HG03095 (cell line): ENCODE data around the gene NAA10.

Source experiments
- ATAC-seq: cut with Tn5 transposase; IDR thresholded peaks from one replicate; pipeline ENCODE4 v1.9.1; 2021; ENCODE audit warnings: moderate library complexity; ENCODE audit not compliant: unreplicated experiment

Gene NAA10

DNA sequence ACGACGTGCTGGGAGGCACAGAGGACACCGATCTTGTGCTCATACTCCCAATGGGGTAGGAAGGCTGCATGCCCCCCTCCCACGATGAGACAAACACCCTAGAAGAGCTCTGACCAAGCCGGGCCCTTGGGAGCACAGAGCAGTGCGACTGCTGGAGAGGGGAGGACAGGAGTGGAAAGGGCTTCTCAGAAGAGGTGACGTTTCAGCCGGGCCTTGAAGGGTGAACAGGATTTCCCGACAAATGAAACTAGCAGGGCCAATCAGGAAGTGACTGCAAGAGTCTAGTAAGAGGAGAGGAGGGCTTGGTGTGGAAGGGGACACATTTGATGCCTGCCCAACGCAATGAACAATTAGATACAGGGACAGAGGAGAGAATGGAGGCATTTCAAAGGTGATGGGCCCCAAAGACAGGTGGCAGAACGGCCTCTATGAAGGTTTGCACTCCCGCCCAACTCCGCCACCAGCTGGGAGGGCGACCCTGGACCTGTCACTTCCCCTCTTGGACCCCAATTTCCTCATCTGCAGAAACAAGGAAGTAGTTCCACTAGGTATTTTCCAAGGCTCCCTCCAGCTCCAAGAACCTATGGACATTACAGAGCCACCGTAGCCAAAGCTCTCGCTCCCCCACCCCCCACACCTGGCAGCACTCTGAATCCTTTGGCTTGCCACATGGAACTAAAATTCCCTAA, 32.8 kb upstream of the NAA10 start:
- no peak for ATAC-seq

DNA sequence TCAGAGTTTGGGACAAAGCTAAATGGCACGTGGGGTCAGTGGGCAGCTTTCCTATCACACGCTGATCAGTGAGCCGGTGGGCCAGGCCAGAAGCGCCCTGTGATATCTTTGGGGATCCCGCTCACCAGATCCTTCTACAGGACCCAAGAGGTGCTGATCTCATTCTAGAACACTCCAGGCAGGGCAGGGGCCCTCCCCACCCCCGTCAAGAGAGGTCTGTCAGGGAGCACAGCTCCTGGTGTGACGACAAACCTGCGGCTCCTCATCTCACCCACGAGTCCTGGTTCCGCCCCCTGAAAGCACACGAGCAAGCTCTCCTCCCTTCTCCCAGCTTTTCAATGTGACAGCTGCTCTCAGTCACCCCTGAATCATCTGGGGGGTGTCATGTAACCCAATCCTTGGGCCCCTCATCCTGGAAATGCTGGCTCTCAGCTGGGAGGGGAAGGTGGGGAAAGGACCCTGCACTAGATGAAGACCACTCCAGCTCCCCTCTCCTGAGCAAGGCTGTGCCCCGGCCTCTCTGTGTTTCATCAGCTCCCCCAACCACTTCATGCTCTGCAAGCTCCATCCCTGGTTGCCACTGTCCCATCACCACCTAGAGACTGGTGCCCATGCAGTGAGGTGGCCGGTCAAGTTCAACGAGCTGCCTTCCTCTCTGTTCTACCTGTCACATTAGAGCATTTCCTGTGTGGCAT, 32.2 kb upstream of the NAA10 start:
- ATAC-seq, result no peak

DNA sequence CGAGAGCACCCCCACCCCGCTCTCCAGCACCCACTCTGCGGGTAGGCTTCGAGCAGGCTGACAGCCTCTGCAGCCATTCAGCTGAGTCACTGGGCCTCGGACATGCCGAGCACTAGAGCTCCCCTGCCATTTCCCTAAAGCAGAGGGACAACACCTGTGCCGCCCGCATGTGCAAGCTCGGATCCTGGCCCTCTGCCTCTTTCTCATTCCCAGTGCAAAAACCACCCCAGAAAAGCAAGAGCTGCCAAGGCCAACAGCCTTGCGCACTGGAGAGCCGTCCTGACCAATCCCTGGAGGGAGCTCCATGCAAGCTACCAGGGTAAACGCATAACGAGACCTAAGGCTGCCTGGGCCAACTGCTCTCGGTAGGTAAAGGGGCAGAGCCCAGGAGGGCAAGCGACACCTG, 31.4 kb upstream of the NAA10 start:
- ATAC-seq, result no peak

DNA sequence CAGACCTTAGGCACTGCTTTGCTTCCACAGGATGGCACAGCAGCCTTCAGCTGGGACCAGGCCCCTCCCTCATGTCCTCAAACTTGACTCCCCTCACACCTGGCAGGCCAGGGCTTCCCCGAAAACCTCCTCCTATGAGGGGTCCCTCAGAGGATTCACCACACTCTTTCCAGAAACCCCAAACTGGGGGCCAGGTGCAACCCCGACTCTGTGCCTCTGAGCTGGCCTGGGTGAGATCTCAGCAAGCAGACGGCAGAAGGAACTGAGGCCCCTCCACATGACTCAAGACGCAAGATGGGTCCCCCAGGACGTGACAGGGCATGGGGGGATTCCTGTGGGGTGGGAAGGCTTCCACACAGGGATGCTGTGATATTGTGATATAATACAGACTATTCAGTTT, 30.6 kb upstream of the NAA10 start:
- no peak for ATAC-seq

DNA sequence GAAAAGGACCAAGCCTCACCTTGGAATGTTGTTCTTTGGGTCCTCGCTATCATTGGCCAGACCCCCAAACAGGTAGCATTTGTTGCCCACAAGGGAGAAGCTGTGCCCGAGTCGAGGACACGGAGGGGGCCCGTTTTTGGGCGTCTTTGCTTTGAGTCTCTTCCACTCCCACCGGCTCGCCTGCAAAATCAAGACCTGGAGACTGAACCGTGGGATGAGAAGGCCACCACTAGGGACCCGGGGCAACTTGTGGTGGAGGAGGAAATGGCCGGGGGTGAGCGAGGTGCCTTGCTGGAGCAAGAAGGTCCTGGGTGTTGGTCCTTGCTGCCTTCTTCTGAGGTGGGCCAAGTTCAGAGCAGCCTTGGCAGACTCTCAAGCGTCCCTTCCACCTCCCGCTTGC, 29.3 kb upstream of the NAA10 start:
- ATAC-seq, result no peak

DNA sequence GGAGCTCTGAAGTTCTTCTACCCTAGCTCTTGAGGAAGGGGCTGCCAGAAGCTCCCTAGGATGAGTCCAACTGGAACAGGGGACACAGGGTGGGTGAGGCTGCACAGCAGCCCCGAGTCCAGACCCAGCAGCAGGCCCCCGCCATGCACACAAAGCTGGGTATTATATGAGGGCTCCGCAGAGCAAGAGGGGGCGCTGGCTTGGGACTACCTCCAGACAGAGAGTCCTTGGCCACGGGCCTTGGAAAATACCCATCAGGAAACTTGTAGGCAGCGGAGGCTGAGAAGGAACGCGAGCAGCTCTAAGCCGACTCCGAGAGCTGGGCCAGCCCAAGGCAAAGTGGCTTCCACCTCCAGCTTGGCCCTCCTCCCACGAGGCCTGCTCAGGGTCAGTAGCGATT, 28.7 kb upstream of the NAA10 start:
- no peak for ATAC-seq

DNA sequence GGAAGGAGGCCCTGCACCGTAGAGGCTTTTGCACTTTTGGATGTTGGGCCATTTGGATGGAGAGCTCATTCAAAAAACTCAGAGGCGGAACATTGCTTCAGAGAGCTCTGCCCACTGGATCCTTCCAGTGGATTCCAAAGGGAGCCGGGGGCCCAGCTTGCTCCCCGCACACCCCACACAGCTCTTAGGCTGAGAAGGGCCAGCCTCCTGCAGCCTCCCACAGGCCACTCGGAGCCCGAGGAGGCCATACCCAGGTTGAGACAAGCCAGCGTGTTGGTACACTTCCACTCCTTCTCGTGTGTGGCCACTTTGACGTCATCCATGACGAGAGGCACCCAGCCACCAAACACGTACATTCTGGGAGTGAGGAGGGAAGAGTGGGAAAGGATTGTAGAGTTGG, 26.5 kb upstream of the NAA10 start:
- ATAC-seq, result no peak

DNA sequence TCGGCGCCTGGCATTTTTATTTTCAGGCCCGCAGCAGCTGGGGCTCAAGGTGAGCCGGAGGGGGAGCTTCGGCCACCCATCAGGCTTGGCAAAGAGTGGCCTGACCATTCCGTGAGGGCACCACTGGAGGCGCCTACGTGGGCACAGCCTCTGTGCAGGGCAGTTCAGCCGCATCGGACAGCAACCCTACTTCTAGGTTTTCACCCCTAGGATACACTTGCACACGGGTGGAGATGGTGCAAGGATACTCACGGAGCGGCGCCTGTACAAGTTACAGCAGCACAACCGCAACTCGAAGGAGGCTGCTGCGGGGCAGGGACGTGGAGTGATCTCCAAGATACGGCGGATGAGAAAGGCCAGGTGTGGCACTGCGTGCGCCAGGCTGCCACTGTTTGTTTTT, 25.9 kb upstream of the NAA10 start:
- ATAC-seq, result no peak

DNA sequence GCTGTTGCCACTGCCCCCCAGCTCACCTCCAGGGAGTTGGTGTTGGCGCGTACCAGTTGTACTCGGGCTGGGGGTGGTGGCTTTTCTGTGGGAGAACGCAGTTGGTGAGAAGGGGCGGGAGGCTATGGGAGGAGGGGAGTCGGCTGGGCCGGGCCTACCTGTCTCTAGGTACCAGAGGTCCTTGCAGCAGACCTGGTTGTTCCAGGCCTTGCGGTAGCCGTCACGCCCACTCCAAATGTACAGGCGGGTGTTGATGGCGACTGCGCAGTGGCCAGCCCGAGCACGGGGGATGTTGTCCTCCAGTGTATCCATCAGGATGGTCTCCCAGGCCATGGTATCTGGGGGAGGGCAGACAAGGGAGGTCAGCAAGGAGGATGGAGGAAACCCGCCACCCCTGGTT, 25.2 kb upstream of the NAA10 start:
- ATAC-seq, result no peak

DNA sequence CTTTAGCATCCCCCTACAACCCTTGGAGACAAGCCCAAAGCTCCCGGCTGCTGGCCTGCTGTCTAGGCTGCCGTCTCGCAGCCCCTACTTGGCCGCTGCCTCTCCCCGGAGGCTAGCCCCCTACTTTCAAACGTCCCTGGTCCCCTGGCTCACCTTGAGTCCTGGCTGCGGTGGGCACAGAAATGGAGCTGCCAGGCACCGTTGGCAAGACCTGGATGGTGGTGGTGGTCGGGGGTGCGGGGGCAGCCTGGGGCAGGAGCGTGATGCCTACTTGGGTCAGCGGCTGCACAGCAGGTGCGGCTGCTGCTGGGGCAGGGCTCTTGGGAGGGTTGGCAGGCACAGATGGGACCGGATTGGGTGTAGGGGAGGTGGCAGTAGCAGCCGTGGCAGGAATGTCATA, 24.8 kb upstream of the NAA10 start:
- no peak for ATAC-seq

DNA sequence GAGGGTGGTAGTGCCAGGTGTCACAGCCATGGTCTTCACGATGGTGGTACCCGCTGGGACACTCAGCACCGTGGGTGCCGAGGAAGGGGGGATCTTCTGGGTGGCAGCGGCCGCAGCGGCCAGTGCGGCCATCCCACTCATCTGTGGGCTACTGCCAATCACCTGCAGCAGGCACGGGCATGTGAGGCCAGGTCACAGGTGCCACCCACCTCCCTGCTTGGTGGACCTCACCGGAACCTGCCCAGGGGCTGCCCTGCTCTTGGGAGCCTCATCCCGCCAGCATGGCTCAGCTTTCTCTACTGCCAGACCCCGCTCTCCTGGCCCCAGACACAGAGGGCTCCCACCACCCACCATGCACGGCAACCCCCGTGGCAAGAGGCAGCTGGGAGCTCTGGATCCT, 23.8 kb upstream of the NAA10 start:
- ATAC-seq, result no peak

DNA sequence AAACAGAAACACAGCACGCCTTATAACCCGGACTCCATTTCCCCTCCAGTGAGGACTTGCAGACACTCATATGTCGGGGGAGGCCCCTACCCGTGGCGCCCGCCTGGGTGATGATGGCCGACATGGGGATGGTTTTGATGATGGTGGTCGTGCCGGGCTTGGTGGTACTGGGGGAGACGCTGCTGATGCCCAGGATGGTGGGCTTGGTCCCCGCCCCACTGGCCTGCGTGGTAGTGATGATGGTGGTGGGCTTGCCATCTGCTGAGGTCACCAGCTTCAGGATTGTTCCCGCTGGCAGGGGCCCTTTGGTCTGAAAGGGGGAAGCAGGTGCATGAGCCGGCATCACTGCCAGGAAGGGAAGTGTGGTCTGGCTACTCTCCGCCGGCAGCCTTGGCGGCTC, 22.4 kb upstream of the NAA10 start:
- no peak for ATAC-seq

DNA sequence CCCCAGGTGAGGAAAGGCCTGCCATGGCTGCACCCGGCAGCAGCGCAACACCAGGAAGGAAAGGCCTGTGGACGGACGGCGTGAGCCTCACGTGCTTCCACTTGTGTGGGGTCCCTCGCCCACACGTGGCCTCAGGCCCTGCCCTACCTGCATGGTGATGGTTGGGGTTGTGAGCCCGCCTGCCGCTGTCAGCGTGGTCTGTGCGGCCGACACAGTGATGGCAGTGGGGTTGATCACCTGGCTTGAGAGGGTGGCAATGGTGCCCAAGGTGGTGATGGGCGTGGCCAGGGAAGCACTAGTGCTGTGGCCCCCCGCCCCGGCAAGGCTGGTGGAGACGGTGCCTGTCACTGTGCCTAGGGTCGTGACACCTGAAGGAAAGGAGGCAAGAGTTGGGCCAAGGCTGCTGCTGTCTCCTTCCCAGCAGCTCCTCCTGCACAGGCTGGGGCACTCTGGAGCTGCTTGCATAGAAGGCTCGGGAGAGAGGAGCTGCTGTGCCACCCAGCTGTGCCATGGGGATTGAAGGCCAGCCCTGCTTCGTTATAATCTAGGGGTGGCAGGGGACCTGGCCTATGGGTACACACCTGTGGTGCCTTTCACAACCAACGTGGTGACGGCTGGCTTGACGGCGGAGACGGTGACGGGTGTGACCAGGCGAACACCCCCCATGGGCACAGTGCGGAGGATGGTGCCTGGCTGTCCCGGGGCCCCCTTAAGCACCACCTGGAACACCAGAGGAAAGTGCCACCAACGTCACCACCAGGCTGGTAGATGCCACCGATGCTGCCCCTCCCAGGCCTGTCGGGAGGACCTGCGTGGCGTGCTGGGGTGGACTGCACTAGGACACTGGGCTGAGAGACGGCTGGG, 21.4 kb upstream of the NAA10 start:
- ATAC-seq, result no peak

DNA sequence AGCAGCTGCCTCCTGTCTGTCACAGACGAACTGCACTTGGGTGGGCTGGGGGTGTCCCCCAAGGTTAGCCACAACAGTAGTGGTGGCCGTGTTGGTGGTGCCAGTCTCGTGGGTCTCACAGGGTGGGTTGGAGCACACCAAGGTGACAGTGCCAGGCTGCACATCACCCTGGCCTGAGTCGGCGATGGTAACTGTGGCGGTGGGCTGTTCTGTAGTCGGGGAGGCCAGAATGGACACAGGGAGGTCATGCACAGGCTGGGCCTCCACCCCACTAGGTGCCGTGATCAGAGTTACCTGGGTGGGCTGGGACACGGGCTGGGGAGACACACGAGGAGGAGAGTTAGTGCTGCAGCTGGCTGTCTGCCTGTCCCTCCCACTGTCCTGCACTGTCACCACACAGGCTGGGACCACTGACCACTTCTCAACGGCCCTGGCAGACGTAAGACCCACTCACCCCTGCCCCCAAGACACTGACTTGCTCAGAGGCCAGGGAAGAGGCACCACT, 20.4 kb upstream of the NAA10 start:
- ATAC-seq, result no peak

DNA sequence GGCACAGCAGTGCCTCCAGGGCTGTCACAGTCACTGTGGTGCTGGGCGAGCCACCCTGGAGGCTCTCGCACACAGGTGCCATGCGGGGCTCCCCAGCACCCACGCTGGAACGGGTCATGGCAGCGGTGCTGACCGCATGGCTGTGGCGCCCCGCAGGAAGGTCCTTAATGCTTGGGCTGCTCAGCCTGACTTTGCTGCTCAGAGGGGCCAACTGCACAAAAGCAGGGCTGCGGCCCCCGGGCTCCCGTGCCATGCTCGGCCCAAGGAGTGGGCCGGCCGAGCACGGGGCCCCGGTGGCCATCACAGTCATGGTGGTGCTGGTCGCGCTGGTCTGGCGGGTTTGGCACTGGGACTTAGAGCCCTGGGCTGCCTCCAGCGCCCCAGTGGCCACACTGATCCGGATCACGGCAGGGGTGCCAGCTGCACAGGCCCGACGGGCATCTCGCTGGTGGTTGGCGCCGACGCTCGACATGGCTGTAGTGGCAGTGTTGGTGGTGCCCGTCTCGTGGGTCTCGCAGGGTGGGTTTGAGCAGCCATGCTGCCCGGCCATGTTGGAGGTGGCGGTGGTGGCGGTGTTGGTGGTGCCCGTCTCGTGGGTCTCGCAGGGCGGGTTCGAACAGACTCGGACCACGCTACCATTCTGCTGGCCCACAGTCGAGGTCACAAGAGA, 19.9 kb upstream of the NAA10 start:
- ATAC-seq, result no peak

DNA sequence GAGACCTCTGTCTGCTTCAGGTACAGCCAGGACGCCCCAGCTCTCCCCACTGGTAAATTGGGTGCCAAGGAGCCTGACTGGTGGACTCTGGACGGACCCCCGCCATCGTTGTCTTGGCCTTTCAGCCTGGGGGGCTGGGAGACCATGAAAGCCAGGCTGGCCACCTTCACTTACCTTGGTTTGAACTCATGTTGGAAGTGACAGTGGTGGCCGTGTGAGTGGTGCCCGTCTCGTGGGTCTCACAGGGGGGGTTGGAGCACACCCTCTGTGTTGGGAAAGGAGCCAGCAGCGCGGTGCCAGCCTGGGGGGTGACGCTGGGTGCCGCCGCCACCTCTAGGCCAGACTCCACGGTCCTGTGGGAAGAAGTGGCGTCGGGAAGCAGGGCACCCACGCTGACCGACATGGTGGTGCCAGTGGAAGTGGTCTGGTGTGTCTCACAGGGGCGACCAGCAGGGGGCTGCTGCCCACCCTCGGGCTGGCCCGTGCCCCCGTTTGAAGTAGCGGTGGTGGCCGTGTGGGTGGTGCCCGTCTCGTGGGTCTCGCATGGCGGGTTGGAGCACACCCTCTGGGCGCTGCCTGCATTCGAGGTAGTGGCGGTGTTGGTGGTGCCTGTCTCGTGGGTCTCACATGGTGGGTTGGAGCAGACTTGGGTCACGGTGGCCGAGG, 19.2 kb upstream of the NAA10 start:
- ATAC-seq, result no peak

DNA sequence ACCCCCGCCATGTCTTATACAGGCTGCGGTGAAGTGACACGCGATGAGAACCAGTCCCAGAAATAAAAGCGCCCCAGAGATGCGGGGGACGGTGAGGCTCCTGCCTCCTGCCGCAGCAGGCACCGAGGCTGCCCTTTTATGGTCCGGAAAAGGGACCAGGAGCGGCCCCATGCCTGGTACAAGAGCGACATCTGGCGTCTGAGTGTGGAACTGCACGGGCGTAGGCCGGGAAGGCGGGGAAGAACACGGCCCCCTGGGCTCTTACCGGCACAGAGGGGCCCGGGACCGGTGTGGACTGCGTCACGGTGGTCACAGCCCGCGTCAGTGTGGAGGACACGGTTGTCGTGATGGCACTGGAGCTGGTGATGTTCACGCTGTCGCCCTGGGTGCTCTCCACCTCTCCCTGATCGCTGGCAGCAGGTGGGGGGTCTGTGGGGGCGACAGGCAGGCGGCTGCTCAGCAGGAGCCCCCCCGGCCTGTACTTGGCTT, 18.5 kb upstream of the NAA10 start:
- ATAC-seq, result no peak

DNA sequence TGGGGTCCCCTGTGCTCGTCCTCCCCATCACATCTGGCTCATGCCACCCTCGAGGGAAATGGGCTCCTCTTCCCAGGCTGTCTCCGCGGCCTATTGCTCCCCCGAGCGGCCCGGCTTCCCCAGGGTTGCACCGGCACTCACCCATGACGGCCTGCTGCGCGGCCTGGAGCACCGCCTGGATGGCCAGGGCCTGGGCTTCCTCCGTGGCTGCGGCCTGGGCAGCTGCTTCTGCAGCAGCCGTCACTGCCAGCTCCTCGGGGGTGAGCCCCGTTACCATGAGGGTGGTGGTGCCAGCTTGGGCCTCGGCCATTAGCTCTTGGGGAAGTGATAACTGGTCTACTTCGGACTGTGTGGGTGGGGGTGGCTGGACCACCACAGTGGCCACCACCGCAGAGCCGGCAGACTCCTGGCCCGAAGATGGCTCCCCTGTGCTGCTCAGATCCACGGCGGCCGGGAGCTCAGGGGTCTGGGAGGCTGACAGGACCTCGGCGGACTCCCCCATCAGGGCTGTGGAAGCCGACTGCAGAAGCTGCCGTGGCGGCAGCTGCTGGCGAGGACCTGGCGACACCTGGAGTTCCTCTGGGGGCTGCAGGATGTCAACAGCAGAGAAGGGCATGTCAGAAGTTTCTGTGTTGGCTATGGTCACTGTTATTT, 17.7 kb upstream of the NAA10 start:
- no peak for ATAC-seq

DNA sequence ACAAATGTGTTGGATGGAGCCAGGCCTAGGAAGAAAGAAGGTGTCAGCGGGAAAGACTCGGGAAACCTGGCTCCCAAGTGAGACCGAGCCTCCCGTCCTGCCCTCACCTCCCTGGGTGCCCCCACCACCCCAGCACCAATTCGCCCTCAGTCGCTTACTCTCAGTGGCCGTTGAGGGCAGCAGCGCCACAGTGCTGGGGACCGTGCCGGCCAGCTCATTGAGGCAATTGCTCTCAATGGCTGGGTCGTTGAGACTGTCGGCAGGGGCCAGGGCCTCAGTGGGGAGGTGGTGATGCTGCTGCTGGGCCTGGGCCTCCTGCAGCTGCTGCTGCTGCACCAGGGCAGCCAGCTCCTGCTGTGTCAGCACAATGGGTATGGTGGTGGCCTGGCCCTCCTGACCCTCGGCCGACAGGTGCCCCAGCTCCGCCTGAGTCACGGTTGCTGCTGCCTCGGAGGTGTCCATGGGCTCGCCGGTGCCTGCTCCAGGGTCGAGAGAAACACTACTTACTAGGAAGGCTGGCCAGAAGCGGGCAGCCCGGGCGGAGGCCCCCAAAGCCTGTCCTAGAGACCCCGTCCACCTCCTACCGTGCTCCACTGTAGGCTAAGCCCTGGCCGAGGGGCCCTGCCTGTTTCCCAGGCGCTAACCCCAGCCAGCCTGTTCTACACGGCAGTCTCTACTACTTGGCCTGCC, 17.0 kb upstream of the NAA10 start:
- no peak for ATAC-seq
